LNCAP (cell line): ENCODE measurements around the gene TLE4.

Experiments
- TF ChIP-seq, protein P1 (sequence below): fragments of 450-650 bp; IDR thresholded peaks from 2 replicates; pipeline ENCODE4 v1.5.1; 2017; ENCODE audit warnings: mild to moderate bottlenecking

Gene TLE4

DNA sequence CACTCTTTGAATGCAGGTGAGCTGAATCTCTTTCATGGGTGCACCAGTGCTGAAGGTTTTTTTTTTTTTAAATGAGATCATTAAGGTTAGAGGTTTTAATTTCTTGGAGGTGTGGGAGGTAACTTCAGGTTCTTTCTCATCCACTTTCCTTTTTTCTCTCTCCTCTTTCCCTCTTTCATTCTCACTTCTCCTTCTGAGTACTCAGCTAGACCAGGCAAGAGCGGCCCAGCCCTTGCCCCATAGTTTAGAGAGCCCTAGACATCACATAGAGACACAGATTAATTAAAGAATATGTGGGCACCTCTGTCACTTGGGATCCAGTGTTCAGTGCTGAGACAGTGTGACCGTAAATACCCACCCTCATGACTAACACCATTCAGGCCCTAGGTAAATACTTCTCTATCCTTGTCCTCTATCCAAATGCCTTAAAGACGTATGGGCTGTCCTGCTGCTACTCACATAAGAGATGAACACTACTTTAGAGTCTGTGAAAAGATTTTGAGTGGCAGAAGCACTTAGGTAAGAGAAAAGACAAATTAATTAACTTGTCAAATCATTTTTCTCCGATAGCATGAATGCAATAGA is 174.1 kb downstream of the TLE4 start:
- TF ChIP-seq, protein P1, sequence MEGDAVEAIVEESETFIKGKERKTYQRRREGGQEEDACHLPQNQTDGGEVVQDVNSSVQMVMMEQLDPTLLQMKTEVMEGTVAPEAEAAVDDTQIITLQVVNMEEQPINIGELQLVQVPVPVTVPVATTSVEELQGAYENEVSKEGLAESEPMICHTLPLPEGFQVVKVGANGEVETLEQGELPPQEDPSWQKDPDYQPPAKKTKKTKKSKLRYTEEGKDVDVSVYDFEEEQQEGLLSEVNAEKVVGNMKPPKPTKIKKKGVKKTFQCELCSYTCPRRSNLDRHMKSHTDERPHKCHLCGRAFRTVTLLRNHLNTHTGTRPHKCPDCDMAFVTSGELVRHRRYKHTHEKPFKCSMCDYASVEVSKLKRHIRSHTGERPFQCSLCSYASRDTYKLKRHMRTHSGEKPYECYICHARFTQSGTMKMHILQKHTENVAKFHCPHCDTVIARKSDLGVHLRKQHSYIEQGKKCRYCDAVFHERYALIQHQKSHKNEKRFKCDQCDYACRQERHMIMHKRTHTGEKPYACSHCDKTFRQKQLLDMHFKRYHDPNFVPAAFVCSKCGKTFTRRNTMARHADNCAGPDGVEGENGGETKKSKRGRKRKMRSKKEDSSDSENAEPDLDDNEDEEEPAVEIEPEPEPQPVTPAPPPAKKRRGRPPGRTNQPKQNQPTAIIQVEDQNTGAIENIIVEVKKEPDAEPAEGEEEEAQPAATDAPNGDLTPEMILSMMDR: no peak

DNA sequence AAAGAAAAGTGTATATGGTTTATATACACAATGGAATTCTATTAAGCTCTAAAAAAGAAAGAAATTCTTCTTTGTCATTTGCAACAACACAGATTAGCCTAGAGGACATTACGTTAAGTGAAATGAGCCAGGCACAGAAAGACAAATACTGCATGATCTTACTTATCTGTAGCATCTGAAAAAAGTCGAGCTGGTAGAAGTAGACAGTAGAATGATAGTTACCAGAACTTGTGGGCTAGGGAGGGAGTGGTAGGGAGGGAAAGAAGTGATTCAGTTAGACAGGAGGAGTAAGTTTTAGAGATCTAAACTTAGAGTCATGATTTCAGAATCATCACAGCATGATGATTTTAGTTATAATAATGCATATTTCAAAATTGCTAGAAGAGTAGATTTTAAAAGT is 184.6 kb downstream of the TLE4 start:
- TF ChIP-seq, protein P1: no peak

DNA sequence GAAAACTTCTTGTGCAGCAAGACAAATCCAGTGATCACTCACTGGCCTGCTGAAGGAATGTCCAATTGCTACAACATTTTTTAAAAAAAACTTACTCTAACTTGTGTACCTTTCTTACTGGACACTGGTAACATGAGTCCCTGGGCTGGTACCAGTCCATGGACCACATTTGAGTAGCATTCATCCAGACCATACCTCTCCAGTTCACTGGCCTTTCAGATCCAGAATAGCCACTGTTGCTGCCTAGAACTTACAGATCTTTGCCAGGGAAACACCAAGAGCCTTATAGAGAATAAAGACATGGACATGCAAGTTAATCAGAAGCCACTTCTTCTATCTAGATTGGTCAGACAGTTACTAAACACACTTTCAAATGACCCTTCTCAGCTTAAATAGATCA is 185.3 kb downstream of the TLE4 start:
- TF ChIP-seq, protein P1: no peak

DNA sequence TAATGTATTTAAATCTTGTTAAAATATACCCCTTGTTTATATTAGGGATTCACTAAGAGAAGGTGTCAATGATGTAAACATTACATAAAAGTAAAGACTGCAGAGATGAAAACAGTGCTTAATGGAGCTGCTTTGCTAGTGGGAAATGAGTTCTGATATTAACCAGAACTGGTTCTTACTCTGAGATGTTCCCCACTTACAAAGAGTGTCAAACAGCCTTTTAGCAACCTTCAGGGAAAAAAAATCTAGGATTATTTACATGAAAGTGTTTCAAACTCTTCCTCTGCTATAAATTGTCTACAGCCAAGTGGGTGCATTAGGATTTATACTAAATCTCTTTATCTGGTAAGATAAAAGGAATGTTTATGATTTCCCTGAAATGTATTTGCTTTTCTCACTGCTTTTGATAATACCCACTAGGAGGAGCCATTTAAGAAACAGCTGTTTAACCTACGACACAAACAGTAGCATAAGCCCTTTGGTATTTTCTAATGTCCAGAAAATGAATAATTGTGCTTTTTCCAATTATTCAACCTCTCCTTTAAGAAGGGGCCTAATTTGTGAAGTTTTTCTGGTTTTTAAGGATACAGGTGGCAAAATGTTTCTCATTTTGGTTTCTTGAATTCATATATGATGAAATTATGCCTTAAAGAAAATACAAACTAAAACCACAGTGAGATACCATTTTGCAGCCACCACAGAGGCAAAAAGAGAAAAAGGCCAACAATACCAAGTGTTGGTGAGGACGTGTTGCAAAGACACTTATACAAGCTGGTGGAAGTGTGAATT is 186.3 kb downstream of the TLE4 start:
- TF ChIP-seq, protein P1: peak; percentile 67

DNA sequence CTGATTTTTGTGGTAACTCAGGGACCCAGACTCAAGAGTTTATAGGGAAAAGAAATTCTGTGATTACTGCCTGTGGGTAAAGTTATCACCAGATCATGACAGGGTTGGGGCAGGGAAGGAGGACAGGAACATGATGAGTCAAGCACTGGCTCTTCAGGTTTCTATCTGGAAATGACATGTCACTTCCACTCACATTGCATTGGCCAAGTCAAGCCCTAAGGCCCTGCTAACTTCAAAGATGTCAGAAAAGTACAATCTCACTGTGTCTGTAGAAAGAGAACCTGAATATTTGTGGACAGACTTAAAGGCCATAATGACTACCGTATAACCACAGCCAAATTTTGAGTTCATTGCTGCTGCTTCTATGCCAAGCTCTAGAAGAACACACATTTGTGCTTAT is 187.7 kb downstream of the TLE4 start:
- TF ChIP-seq, protein P1: no peak

DNA sequence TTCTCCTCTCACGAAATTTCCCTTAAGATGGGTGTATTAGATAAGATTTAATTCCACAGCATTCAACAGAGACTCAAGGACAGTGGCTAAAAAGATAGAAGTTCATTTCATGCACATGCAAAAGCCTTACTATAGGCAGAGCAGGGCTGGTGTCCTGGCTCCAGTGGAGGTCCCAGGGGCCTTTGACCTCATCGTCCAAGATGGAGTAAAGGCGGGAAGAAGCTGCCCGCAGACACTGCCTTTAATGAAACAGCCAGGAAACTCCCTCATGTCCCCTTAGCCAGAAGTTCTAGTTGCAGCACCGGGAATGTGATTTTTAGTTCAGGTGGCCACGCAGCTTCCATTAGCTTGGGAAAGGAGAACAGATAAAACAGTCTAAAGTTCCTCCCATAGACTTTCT is 190.3 kb downstream of the TLE4 start:
- TF ChIP-seq, protein P1: no peak

DNA sequence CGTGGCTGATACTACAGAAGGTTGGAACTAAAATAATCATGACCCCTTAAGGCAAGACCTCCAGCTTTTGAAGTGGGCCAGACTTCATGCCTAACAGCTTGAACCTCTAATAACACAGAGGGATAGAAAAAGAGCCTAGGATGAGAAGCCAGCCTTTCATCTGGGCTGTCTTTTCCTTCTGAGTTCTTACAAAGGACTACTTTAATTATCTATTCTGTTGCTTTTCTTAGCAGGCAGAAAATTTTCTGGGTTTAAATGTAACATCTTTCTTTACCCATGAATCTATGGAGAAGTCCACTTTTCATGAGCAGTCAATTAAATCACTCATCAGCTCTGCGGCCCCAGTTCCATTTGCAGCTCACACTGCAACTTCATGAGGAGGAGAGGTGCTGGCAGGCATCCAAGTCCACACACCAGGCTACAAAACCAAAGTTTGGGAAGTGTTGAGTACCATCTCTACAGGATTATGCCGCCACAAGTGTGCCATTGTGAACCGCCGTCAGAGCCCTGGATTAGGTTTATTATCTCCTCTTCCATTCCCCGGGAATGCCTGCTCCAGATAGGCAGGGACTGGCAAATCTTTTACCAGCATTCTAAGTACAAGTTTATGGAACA is 192.0 kb downstream of the TLE4 start:
- TF ChIP-seq, protein P1: no peak
